ENCODE data around the gene SH2D4B. TPM values are rescaled to one million over a fixed set of nuclear protein-coding genes. Genes with fewer than 3 reads are reported as not detected.

Gene SH2D4B
- total RNA-seq, 2 donors from 2014 or later = 0.12 TPM; not detected in 1

- peaks cover 0 to 20% of the 10 kb centered on the region in 2 donors for H3K9me3 ChIP-seq
- no peaks in the 10 kb centered on the region for H3K36me3 ChIP-seq
- no peak overlapping the region for H3K27ac ChIP-seq
- H3K4me3 ChIP-seq = no peak overlapping the region
- no peak for DNase-seq (ENCODE audit: low spot score)
- H3K27me3 ChIP-seq = no peaks in the 10 kb centered on the region
- peaks cover 0 to 4% of the 10 kb centered on the region in 2 donors for H3K4me1 ChIP-seq
- TF ChIP-seq CTCF (IDR thresholded peaks at IDR 0.05) = no peak
These were observed 121.6 kb downstream of the SH2D4B start for GRCh38 chr10:80659289-80659688.

- Histone ChIP-seq H3K27me3 (no peaks in the 10 kb centered on the region), H3K36me3 (no peaks in the 10 kb centered on the region), H3K27ac (no peak overlapping the region), H3K4me1 (peaks cover 0 to 4% of the 10 kb centered on the region in 2 donors), H3K9me3 (peaks cover 0 to 13% of the 10 kb centered on the region in 2 donors), H3K4me3 (no peak overlapping the region)
- no peak for TF ChIP-seq CTCF (IDR thresholded peaks at IDR 0.05)
- no peak for DNase-seq (ENCODE audit: low spot score)
These were observed 122.6 kb downstream of the SH2D4B start for GRCh38 chr10:80660266-80660665.

DNA sequence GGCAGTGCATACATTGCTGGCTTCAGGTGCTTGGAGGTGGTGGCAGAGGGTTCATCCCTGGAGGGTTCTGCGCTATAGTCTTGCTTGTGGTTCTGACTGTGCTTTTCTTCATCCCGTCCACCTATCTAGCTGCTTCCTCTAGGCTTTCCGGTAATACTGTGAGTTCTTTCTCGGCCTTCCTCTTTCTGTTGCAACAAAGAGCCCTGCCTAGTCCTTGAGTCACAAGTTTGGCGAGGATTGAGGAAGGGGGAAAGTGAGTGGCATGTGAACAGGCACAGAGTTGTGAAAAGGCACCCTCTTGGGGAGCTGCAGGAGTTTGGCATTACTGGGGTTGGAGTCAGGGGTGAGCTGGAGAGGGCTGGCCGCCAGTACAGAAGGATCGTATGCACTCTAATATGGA, 123.0 kb downstream of the SH2D4B start:
- H3K36me3 ChIP-seq = no peaks in the 10 kb centered on the region
- peaks cover 0 to 4% of the 10 kb centered on the region in 2 donors for H3K4me1 ChIP-seq
- H3K27me3 ChIP-seq = no peaks in the 10 kb centered on the region
- H3K27ac ChIP-seq = no peak overlapping the region
- no peak for DNase-seq (ENCODE audit: low spot score)
- TF ChIP-seq CTCF (IDR thresholded peaks at IDR 0.05) = no peak
- peaks cover 0 to 10% of the 10 kb centered on the region in 2 donors for H3K9me3 ChIP-seq
- H3K4me3 ChIP-seq = no peak overlapping the region

DNA sequence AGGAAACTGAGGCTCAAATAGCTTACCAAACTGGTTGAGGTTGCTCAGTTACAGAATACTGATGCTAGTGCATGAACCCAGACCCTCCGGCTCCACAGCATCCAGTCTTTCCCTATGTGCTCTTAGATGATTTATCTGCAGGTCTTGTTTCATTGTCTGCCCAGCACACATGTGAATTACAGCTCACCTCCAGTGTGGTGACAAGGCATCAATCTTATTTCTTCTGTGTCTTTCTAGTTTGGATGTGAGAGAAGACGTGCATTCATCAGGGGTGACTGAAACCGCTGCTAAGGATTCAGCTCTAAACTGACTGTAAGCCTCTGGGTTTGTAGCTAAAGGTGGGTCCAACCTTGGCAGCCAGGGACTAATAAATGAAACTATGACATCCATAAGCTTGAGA, 123.8 kb downstream of the SH2D4B start:
- TF ChIP-seq CTCF (IDR thresholded peaks at IDR 0.05) = no peak
- H3K27ac ChIP-seq = no peak overlapping the region
- no peaks in the 10 kb centered on the region for H3K36me3 ChIP-seq
- H3K9me3 ChIP-seq = peaks cover 0 to 2% of the 10 kb centered on the region in 2 donors
- peaks cover 0 to 4% of the 10 kb centered on the region in 2 donors for H3K4me1 ChIP-seq
- H3K27me3 ChIP-seq = no peaks in the 10 kb centered on the region
- H3K4me3 ChIP-seq = no peak overlapping the region
- DNase-seq (ENCODE audit: low spot score) = no peak

GRCh38 chr10:80662429-80663261, 124.9 kb downstream of the SH2D4B start:
- peak; percentile 86 for DNase-seq (ENCODE audit: low spot score)
- no peaks in the 10 kb centered on the region for H3K27me3 ChIP-seq
- peak overlapping the region; percentile 14 to 36 for H3K27ac ChIP-seq
- no peaks in the 10 kb centered on the region for H3K9me3 ChIP-seq
- H3K4me1 ChIP-seq = peaks cover 0 to 4% of the 10 kb centered on the region in 2 donors
- peak; percentile 79 to 86 for TF ChIP-seq CTCF (IDR thresholded peaks at IDR 0.05)
- no peaks in the 10 kb centered on the region for H3K36me3 ChIP-seq
- H3K4me3 ChIP-seq = peak overlapping the region in 1 of 2 donors; percentile 38

Measured in right atrium auricular region (tissue), 2 donors.